Epithelial cell of esophagus (primary cell): ENCODE data around the gene SLC2A4.
"Not testable (repeated sequence)": the region's sequence is repeated elsewhere in the genome, so short reads cannot be mapped to it uniquely, and the experiment has no call there.

ENCODE experiments used
- DNase-seq: peaks from one replicate; pipeline ENCODE4 v3.0.0; 2010; ENCODE audit warnings: low read depth
- H3K4me3 ChIP-seq: 2 replicates; pipeline ENCODE4 v1.5.1; 2011; ENCODE audit warnings: mild to moderate bottlenecking, low read length, control low read depth
- TF ChIP-seq, protein P1 (sequence below): IDR thresholded peaks from 2 replicates; pipeline ENCODE4 v1.5.1; 2011; ENCODE audit warnings: low read depth, mild to moderate bottlenecking, low read length, control low read depth, inconsistent platforms; ENCODE audit not compliant: insufficient read depth; ENCODE audit errors: missing control alignments

Gene SLC2A4

DNA sequence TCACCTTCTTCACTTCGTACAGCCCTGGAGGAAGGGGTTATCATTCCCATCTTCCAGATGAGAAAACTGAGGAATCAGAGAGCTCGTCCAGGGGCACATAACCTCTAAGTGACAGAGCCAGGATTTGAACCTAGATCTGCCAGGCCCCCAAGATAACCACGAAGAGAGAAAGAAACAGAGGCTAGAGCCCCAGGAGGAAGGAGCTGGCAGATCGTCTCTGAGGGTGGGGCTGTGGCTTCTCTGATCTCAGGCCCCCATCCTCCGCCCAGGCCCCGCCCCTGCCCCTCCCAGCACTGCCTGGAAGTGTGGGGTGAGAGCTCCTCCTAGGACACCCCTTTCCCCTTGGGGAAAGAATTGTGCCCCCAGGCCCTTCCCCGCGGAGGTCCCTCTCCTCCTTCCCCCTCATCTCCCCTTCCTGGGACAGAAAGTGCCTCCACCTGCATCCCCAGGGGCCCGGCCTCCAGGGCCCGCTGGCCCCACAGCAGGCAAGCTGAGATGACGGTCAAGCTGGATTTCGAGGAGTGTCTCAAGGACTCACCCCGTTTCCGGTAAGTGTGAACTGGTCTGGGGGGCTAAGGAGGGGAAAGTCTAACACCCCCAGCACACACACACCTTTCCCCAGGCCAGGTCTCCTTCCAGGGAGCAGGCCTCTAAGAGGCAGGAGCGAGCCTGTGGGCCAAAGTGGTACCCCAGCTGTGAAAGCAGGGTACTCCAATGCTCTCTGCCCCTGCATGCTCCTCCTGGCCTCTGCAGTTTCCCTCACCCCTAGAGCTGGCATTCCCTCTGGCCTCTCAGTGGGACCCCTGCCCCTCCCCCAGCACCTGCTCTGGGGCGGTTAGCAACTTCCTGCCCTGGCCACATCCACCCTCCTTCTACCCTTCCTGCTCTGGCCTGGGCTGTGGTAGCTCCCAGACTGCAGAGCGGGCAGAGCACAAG lies 55.0 kb downstream of the SLC2A4 start, which contains the start of gene ACAP1:
Gene ACAP1, plus strand, starts transcription at position 290 of the 936 bp plus-strand sequence. Its CDS starts 206 bp downstream, at position 496.
- no peak for DNase-seq
- no peak within 1 kb of the TSS for H3K4me3 ChIP-seq
- TF ChIP-seq, protein P1, sequence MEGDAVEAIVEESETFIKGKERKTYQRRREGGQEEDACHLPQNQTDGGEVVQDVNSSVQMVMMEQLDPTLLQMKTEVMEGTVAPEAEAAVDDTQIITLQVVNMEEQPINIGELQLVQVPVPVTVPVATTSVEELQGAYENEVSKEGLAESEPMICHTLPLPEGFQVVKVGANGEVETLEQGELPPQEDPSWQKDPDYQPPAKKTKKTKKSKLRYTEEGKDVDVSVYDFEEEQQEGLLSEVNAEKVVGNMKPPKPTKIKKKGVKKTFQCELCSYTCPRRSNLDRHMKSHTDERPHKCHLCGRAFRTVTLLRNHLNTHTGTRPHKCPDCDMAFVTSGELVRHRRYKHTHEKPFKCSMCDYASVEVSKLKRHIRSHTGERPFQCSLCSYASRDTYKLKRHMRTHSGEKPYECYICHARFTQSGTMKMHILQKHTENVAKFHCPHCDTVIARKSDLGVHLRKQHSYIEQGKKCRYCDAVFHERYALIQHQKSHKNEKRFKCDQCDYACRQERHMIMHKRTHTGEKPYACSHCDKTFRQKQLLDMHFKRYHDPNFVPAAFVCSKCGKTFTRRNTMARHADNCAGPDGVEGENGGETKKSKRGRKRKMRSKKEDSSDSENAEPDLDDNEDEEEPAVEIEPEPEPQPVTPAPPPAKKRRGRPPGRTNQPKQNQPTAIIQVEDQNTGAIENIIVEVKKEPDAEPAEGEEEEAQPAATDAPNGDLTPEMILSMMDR, result no peak

DNA sequence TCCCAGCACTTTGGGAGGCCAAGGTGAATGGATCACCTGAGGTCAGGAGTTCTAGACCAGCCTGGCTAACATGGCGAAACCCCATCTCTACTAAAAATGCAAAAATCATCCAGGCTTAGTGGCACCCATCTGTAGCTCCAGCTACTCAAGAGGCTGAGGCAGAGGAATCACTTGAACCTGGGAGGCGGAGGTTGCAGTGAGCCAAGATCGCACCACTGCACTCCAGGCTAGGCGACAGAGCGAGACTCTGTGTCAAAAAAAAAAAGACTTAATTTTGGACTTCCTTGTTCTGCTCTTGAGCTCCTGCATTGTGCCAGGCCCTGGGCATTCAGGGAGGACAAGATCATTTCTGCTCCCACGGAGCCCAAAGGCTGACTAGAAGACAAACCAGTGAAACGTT lies 56.1 kb downstream of the SLC2A4 start:
- H3K4me3 ChIP-seq, DNase-seq: not testable (repeated sequence)
